H7 (cell line): Measurements from ENCODE around the gene ADAMTS1. TPM values are rescaled to one million over a fixed set of nuclear protein-coding genes. Genes with fewer than 3 reads are reported as not detected.
"Not testable (repeated sequence)": the region's sequence is repeated elsewhere in the genome, so short reads cannot be mapped to it uniquely, and the experiment has no call there.

ENCODE experiments used
- DNase-seq: peaks from one replicate; pipeline ENCODE4 v3.0.0; 2012
- H3K27me3 ChIP-seq: 2 replicates; pipeline ENCODE4 v1.6.0; 2011; ENCODE audit warnings: mild to moderate bottlenecking, low read length; ENCODE audit not compliant: control insufficient read depth, insufficient read depth
- H3K36me3 ChIP-seq: replicated peaks from 2 replicates; pipeline ENCODE4 v1.5.1; 2011; ENCODE audit warnings: low read length; ENCODE audit not compliant: control insufficient read depth, insufficient read depth
- H3K4me3 ChIP-seq: 2 replicates; pipeline ENCODE4 v1.5.1; 2011; ENCODE audit warnings: low read depth, mild to moderate bottlenecking, control low read depth, low read length, moderate library complexity; ENCODE audit not compliant: insufficient read depth
- total RNA-seq: library from RNA; depleted of rRNA; stranded (reverse); fragments of >200 nt; shearing (Covaris generic); gene quantifications from 2 replicates; pipeline ENCODE4 v1.2.3, GENCODE V29; 2014; rRNA removed

ADAMTS1 gene
- total RNA-seq = 17.6 and 21.1 TPM in 2 replicates

DNA sequence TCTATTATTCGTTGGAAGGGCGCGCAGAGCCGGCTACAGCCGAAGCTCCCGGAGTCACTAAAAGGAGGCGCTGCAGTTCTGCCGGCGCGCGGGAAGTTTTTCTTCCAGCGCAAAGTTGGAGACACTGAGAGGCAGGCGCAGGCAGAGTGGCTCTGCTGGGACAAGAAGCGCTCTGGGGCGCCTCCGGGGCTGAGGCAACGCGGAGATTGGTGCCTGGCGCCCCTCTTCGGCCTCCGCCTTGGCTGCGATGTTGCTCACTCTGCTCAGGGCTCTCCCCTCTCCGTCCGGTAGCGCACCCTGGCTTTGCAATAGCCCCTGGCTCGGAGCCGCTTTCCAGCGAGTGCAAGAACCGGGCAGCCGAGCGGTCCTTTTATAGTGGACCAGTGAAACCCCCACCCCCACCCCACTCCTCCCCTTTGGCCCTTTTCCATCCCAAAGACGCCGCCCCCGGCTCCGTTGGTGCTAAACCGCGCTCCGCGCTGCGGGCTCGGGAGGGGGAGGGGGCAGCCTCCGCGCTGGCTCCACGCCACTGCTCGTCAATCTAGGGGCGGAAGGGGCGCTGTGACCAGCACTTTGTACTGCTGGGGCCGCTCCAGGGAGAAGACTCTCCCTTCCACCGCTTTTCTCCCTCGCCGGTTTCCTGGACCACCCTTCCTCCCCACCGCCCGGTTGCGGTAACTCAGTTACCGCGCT is at the start of gene ADAMTS1:
ADAMTS1 (minus strand) TSS at position 344 of the 693 bp plus-strand sequence. CDS start 455 bp downstream, outside the sequence.
- peaks cover 10% of the 10 kb centered on the region; the same call in 1 of the 2 replicates for H3K27me3 ChIP-seq
- peak; percentile 89 for DNase-seq
- peaks cover 6% of the 10 kb centered on the region for H3K36me3 ChIP-seq

DNA sequence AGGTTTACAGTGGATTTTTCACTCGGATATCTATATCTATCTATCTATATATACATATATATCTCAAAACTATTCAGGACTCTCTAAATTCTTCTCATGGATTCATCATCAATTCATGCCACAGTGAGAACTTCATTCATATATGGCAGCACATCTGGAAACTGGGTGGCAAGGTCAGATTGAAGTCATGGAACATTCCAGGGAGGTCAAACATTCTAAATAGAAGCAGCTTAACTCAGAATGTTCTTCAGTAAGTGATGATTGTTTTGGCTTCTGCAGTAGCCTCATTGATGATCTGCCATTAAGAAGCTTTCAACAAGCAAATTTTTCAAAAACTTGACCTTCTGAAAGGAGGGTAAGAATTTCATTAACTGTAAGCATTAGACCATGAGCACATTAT is 46.9 kb upstream of the ADAMTS1 start:
- no peaks in the 10 kb centered on the region for H3K27me3 ChIP-seq
- no peak overlapping the region for H3K4me3 ChIP-seq
- DNase-seq = no peak
- H3K36me3 ChIP-seq = no peaks in the 10 kb centered on the region

More for the DNA sequence above, at the start of gene ADAMTS1:
- peak within 1 kb of the TSS; percentile 88 for H3K4me3 ChIP-seq

DNA sequence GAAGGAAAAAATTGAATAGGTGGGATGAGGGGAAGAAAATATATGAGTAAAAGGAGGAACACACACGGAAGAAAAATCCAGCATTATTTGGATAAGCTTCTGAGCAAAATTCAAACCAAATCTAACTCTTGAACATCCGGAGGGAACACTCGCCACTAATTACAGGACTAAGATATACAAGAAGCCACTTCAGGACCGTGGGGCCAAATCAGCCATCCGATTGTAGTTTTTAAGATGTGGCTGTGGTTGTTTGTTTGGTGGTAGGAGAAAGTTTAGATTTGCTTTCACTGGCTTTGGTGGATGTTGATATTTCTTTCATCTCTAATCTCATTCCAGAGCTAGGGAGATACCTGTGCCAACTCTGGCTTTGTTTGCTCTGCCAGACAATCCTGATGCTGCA is 43.7 kb upstream of the ADAMTS1 start:
- Histone ChIP-seq H3K4me3 (no peak overlapping the region), H3K27me3 (no peaks in the 10 kb centered on the region), H3K36me3 (no peaks in the 10 kb centered on the region)
- no peak for DNase-seq

DNA sequence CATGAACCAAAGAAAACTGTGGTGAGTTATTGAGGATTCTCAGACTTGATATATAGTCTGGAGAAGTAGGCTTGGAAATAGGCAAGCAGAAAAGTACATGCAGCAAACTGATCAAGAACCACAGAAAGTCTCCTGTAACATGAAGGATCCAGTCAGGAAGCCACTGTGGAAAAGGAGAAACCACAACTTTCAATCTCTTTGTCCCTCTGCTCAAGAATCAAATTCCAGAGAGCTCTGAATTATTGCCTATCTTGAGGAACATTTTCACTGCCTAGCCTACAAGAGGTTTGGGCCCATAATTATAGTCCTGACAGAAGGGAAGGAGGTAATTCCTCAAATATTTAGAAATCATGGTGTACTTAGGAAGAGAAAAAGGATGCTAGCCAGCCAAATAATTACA is 43.0 kb upstream of the ADAMTS1 start:
- no peaks in the 10 kb centered on the region for H3K27me3 ChIP-seq
- no peak for DNase-seq
- no peak overlapping the region for H3K4me3 ChIP-seq
- H3K36me3 ChIP-seq = no peaks in the 10 kb centered on the region

DNA sequence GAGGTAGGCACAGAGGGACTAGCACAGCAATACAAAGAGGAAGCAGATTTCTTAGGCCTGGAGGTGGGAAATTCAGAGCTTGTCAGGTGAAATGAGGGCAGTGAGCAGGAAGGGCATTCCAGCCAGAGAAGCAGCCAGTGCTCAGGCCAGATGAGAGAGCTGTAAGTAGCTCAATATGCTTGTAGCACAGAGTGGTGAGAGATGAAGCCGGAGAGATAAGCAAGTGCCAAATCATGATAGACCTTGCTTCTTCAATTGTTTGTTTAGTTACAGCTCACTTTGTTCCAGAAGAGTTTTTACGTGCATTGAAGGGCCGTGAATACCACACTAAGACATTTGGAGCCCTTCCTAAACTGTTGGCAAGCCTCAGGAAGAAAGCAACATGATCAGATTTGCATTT is 42.0 kb upstream of the ADAMTS1 start:
- no peak overlapping the region for H3K4me3 ChIP-seq
- H3K36me3 ChIP-seq = no peaks in the 10 kb centered on the region
- no peaks in the 10 kb centered on the region for H3K27me3 ChIP-seq
- no peak for DNase-seq

DNA sequence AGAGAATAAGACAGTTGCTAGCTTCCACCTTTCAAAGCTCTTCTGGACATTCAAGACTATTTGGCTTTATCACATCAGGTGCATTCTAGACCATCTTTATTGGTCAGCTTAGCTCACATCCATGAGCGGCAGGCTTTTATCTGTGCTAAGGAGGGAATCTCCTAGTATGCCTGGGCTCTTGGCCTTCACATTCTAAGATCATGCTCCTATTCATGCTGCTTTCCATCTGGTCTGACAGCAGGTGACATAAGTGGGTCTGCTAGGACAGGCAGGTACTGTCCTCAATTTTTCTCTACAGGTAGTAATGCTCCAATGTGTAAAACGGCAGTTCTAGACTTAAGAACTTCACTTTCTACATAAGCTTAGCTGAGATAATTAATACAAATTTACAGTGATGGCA is 39.2 kb upstream of the ADAMTS1 start:
- no peaks in the 10 kb centered on the region for H3K27me3 ChIP-seq
- no peak for DNase-seq
- H3K36me3 ChIP-seq = no peaks in the 10 kb centered on the region
- H3K4me3 ChIP-seq = no peak overlapping the region

DNA sequence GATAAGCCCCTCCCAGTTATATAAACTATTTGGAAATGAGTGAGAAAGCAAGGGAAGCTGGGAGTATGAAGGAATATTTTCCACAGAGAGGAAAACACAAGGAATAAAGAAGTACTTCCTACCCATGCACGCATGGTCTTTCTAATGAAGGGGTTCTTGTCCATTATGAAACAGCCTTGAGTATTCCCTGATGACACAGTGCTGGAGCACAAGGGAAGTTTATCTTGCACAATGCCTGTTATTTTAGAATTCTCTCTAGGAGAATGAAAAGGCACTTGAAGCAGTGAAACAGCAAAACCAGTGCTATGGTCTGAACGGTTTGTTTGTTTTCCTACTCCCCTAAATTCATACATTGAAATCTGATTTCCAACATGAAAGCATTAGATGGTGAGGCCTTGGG is 38.6 kb upstream of the ADAMTS1 start:
- H3K27me3 ChIP-seq = no peaks in the 10 kb centered on the region
- no peaks in the 10 kb centered on the region for H3K36me3 ChIP-seq
- H3K4me3 ChIP-seq = no peak overlapping the region
- DNase-seq = no peak

DNA sequence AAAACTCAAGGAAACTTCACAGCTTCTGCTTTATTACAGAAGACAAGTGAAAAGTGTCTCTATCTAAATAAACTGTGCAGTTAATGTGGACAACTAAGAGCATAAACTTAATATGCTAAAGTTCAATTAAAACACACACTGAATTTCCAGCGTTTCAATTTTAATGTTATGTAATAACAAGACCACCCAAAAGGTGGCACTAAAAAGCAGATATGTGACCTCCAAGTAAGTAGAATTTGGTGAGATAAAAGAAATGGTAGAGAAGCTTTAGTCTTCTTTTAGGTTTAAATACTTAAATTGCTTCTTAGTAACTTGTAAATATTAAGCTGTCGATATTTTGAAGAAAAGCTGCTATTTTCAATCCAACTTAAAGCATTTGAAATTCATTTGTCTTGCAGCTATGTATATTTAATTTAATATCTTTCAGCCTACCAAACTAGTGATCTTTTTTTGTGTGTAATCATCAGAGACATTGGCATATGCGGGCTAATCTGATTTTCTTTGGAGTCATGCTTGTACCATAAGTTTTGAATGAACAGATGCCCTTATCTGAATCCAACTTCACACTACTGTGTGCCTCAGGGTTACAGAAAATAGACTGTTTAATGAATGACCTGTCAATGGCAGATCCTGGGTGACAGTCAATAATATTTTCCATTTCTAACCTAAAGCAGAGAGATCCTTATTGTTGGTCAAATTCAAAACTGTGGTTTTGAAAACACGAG is 36.5 kb upstream of the ADAMTS1 start:
- Histone ChIP-seq H3K36me3 (no peaks in the 10 kb centered on the region), H3K4me3 (no peak overlapping the region), H3K27me3 (no peaks in the 10 kb centered on the region)
- DNase-seq = peak; percentile 11

DNA sequence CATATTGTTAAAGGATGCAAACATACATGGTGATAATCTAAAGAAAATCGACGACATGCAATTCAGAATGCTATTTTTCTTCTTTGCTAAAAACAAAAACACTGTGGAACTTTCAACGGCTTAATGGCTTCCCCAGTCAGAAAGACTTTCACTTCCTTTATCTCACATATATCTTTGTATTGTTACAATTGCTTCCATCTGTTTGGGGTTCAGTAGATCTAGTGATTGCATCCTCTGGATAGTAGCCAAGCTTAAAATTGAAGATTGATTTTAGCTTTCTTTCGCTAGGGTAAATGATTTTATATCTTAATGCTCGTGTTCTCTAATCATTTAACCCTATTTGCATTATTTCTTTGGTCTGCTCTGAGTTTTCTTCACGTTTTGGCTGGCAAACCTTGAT is 31.8 kb upstream of the ADAMTS1 start:
- Histone ChIP-seq H3K4me3 (no peak overlapping the region), H3K27me3 (no peaks in the 10 kb centered on the region), H3K36me3 (no peaks in the 10 kb centered on the region)
- DNase-seq = no peak

DNA sequence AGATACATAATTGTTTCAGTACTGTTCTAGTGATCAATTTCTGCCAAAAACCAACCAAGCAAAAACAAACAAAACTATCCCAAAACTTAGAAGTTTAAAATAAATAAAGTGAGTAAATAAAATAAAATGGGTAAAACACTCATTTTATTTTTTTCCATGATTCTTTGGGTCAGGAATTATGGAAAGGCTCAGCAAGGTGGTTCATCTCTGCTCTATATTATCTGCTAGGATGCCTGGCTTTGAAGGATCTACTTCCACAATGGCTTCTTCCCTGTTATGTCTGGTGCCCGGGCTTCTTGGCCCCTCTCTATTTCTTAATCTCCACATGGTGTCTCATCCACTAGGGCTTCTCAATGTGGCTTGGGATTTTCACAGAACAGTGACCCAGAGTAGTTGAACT is 29.1 kb upstream of the ADAMTS1 start:
- no peak overlapping the region for H3K4me3 ChIP-seq
- H3K36me3 ChIP-seq = no peaks in the 10 kb centered on the region
- H3K27me3 ChIP-seq = no peaks in the 10 kb centered on the region
- DNase-seq = no peak

DNA sequence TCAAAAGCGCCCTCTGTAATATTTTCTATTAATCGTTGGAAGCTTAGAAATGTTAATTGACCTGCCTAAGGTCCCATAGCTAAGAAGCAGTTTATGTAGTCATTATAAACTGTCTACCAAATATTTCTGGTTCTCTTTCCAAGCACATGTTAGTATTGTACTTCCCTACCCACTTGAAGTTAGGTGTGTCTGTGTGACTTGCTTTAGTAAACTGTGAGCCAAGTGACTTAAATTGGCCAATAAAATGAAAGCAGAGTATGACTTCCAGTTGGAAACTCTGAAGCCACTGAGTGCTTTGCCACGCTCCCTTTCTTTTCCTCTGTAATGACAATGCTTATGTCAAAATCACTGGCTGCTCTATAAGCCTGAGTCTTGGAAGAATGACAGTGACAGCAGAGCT is 20.6 kb upstream of the ADAMTS1 start:
- no peak for DNase-seq
- H3K4me3 ChIP-seq = no peak overlapping the region
- no peaks in the 10 kb centered on the region for H3K36me3 ChIP-seq
- H3K27me3 ChIP-seq = no peaks in the 10 kb centered on the region

DNA sequence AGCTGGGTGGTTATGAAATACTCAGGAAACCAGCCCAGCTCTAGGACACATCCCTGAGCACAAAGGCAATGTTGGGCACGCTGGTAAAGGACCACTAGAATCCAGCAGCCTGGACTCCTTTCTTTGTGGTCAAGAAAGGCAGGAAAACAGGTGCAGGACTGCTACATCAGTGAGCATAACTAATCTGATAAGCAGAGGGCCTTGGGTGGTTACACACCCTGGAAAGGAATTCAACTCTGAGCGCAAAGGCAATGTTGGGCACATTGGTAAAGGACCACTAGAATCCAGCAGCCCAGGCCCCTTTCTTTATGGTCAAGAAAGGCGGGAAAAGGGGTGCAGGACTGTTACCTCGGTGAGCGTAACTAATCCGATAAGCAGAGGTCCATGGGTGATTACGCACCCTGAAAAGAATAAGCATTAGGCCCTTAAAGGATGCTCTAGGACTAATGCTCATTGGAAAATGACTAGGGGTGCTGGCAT is 11.7 kb upstream of the ADAMTS1 start:
- not testable (repeated sequence) for DNase-seq, H3K36me3 ChIP-seq, H3K27me3 ChIP-seq, H3K4me3 ChIP-seq

DNA sequence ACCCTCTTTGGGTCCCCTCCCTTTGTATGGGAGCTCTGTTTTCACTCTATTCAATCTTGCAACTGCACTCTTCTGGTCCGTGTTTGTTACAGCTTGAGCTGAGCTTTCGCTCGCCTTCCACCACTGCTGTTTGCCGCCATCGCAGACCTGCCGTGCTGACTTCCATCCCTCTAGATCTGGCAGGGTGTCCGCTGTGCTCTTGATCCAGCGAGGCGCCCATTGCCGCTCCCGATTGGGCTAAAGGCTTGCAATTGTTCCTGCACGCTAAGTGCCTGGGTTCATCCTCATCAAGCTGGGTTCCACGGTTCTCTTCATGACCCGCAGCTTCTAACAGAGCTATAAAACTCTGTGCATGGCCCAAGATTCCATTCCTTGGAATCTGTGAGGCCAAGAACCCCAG is 9.5 kb upstream of the ADAMTS1 start:
- H3K27me3 ChIP-seq, H3K36me3 ChIP-seq, DNase-seq, H3K4me3 ChIP-seq: not testable (repeated sequence)

DNA sequence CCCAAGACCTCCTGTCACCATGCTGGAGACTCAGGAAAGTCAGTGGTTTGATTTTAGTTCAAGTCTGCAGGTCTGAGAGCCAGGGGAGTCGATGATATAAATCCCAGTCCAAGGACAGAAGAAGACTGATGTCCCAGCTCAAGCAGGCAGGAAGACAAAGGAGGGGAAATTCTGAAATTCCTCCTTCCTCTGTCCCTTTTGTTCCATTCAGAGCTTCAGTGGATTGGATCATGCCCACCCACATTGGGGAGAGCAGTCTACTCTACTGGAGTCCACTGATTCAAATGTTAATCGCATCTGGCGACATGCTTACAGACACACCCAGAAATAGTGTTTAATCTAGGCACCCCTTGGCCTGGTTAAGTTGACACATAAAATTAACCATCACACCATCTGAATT is 7.2 kb upstream of the ADAMTS1 start:
- Histone ChIP-seq H3K27me3 (peaks cover 2% of the 10 kb centered on the region), H3K4me3 (no peak overlapping the region), H3K36me3 (no peaks in the 10 kb centered on the region)
- no peak for DNase-seq
